ENCODE data around the gene ZMIZ2.

GRCh38 chr7:44772440-44772839, 23.8 kb downstream of the ZMIZ2 start:
- no peak for TF ChIP-seq POLR2A (IDR thresholded peaks at IDR 0.05)
- TF ChIP-seq, protein P1, sequence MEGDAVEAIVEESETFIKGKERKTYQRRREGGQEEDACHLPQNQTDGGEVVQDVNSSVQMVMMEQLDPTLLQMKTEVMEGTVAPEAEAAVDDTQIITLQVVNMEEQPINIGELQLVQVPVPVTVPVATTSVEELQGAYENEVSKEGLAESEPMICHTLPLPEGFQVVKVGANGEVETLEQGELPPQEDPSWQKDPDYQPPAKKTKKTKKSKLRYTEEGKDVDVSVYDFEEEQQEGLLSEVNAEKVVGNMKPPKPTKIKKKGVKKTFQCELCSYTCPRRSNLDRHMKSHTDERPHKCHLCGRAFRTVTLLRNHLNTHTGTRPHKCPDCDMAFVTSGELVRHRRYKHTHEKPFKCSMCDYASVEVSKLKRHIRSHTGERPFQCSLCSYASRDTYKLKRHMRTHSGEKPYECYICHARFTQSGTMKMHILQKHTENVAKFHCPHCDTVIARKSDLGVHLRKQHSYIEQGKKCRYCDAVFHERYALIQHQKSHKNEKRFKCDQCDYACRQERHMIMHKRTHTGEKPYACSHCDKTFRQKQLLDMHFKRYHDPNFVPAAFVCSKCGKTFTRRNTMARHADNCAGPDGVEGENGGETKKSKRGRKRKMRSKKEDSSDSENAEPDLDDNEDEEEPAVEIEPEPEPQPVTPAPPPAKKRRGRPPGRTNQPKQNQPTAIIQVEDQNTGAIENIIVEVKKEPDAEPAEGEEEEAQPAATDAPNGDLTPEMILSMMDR (IDR thresholded peaks at IDR 0.05) = no peak
